ENCODE measurements around the gene ALDH1B1.

DNA sequence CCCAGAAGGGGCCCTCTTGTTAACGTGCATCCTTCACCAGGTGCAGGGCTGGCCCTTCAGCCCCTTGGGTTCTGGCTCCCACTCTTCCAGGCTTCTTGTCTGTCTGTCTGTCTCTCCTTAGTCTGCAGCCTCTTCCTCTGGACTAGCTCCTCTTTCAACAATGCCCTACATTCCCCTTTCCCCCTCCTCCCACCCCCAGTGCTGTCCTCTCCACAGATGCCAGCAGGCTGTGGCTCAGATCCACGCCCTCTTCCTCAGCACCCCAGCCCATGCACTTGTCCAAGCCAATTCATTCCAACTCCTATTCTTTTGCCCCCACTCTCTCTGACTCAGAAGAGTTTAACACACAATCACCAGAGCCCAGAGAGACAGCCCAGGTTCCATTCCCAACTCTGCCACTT, 45.2 kb upstream of the ALDH1B1 start:
- TF ChIP-seq POLR2A (IDR thresholded peaks at IDR 0.05): no peak
- TF ChIP-seq POLR2AphosphoS5 (IDR thresholded peaks at IDR 0.05): no peak
- TF ChIP-seq, protein P1, sequence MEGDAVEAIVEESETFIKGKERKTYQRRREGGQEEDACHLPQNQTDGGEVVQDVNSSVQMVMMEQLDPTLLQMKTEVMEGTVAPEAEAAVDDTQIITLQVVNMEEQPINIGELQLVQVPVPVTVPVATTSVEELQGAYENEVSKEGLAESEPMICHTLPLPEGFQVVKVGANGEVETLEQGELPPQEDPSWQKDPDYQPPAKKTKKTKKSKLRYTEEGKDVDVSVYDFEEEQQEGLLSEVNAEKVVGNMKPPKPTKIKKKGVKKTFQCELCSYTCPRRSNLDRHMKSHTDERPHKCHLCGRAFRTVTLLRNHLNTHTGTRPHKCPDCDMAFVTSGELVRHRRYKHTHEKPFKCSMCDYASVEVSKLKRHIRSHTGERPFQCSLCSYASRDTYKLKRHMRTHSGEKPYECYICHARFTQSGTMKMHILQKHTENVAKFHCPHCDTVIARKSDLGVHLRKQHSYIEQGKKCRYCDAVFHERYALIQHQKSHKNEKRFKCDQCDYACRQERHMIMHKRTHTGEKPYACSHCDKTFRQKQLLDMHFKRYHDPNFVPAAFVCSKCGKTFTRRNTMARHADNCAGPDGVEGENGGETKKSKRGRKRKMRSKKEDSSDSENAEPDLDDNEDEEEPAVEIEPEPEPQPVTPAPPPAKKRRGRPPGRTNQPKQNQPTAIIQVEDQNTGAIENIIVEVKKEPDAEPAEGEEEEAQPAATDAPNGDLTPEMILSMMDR (IDR thresholded peaks at IDR 0.05): no peak

Data from breast epithelium (tissue), 3 donors.